GM19238 (cell line): ENCODE results near the gene BTBD19.

Experiments used
- DNase-seq: peaks from one replicate; pipeline ENCODE4 v3.0.0; 2011; ENCODE audit warnings: low spot score; ENCODE audit not compliant: insufficient read length

Gene BTBD19

DNA sequence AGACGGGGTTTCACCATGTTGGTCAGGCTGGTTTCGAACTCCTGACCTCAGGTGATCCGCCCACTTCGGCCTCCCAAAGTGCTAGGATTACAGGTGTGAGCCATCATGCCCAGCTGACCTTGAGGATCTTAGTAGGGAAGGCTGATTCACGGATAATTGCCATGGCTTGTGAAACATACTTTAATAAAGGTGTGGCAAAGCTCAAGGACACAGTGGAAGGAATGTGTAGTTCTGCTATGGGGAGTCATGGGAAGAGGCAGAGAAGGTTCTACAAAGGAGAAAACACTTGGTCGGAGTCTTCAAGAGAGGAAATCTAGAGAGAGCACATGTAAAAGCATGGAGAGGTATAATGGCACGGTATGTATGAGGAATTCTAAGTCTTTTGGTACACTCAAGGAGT lies 47.4 kb downstream of the BTBD19 start:
- DNase-seq, result no peak

DNA sequence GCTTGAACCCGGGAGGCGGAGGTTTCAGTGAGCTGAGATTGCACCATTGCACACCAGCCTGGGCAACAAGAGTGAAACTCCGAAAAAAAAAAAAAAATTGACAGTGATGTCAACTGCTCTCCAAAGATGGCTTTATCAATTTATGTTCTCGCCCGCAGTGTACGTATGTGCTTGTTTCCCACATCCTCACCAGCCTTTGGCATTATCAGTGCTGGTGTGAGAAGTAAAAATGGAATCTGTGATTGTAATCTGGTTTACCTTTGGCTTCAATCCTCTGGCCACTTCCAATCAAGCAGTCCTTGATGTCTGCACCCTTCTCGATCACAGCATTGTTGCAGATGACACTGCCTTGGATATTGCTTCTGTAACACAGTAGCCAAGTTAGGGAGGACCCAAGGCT lies 49.1 kb downstream of the BTBD19 start:
- no peak for DNase-seq

DNA sequence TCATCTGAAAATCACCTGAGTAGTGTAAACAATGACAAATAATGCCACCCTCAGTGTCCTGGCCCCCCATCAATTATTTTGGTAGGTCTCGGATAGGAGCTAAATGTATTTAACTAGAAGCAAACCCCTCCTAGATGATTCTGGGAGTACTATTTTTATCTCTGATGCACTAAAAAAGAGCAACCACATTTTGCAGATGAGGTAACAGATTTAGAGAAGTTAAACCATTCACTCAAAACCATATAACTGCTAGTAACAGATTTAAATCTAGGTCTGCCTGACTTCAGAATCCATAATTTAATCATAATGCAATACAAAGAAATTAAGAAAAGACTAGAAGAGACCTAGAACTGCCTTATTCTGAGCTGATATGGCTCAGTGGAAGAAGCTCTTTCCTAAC lies 52.0 kb downstream of the BTBD19 start:
- DNase-seq, result no peak

DNA sequence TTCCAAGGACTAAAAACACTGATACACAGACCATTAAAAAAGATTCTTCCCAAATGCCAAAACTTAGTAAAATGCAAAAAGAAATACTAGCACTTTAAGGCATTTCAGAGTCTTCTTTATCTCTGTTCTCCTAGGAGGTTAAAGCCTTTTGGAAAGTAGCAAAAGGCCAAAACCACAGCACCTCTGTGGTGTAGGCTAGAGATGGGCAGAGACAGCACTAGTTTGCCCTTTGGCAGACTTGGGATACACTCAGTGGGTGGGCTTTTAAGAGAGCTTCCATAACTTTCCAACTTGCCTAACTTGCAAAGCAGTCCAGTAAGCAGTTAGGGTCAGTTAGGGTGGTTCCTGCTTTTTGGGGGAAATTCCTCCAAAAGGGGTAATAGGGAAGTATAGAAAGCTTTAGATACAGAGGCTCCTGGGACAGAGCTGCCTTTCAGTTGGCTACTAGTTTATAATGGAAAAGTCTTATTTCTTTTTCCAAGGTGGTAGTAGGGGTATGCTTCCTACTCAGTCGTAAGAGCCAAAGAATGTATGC lies 52.6 kb downstream of the BTBD19 start:
- DNase-seq, result no peak

DNA sequence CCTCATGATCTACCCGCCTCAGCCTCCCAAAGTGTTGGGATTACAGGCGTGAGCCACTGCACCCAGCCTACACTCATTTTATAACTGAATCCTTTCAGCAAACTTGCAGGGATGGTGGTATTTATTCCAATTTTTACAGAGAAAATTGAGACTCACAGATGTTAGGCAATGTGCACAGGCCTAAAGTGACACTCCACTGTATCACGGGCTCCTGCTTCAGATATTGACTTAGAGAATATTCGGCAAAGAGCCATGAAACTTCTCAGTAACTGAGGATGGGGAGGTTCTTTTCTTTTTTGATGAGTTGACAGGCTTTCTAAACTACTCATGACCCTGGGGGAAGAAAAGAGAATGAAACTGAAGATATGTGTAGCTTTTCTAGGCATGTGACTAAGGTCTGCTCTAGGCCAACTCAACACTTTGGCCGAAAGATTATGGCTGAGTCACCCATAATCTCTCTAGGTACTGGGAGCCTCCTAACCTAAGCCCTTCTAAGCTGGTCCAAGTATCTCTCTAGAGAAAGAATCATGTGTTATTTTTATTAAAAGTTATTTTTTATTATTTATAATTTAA lies 54.6 kb downstream of the BTBD19 start:
- DNase-seq, result no peak
